GM19467 (cell line): ENCODE measurements around the gene IPO4.

Source experiments
- ATAC-seq: cut with Tn5 transposase; IDR thresholded peaks from one replicate; pipeline ENCODE4 v1.9.1; 2021; ENCODE audit warnings: mild to moderate bottlenecking, moderate library complexity; ENCODE audit not compliant: unreplicated experiment

The IPO4 gene

DNA sequence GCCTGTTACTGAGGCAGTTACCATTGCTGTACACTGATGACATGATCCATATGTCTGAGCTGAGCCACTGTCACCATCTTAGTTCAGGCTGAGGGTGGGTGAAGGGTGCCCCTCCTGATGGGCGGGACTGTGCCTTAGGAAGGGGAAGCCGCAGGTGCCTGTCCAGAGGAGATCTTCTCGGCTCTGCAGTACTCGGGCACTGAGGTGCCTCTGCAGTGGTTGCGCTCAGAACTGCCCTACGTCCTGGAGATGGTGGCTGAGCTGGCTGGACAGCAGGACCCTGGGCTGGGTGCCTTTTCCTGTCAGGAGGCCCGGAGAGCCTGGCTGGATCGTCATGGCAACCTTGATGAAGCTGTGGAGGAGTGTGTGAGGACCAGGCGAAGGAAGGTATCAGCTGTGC lies 37.6 kb downstream of the IPO4 start:
- ATAC-seq, result no peak

DNA sequence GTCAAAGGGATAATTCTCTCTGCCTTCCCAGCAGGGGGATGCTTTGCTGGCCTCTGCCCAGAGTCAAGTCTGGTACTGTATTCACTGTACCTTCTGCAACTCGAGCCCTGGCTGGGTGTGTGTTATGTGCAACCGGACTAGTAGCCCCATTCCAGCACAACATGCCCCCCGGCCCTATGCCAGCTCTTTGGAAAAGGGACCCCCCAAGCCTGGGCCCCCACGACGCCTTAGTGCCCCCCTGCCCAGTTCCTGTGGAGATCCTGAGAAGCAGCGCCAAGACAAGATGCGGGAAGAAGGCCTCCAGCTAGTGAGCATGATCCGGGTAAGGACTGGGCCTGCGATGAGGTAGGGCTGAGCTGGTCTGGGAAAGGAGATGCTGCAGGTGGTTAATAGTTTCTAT lies 38.0 kb downstream of the IPO4 start:
- no peak for ATAC-seq

DNA sequence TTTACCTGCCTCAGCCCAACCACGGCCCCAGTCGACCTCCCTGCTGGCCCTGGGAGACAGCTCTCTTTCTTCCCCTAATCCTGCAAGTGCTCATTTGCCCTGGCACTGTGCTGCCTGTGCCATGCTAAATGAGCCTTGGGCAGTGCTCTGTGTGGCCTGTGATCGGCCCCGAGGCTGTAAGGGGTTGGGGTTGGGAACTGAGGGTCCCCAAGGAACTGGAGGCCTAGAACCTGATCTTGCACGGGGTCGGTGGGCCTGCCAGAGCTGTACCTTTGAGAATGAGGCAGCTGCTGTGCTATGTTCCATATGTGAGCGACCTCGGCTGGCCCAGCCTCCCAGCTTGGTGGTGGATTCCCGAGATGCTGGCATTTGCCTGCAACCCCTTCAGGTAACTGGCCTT lies 38.6 kb downstream of the IPO4 start:
- no peak for ATAC-seq

DNA sequence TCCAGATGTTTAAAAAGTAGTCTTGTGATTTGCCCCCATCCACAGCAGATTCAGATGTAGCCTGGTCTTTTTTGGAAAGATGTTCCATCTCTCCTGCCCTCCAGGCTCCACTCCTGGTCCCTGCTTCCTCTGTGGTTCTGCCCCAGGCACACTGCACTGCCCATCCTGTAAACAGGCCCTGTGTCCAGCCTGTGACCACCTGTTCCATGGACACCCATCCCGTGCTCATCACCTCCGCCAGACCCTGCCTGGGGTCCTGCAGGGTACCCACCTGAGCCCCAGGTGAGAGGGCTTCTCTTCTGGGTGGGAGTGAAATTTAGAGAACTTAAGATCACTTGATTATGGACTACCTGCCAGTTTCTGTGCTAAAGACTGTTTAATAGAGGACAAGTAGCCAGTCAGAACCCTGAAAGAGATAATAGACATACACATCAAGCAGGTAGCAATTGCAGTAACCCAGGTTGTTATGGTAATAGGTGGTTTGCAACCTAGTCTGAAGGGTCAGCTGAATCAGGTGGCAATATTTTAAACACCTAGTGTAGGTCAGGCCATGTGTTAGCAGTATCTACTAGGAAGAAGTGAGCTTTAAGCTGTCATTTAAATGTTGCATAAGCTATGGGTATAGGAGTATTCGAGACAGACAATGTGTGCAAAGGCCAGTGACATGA lies 39.2 kb downstream of the IPO4 start:
- ATAC-seq, result no peak

DNA sequence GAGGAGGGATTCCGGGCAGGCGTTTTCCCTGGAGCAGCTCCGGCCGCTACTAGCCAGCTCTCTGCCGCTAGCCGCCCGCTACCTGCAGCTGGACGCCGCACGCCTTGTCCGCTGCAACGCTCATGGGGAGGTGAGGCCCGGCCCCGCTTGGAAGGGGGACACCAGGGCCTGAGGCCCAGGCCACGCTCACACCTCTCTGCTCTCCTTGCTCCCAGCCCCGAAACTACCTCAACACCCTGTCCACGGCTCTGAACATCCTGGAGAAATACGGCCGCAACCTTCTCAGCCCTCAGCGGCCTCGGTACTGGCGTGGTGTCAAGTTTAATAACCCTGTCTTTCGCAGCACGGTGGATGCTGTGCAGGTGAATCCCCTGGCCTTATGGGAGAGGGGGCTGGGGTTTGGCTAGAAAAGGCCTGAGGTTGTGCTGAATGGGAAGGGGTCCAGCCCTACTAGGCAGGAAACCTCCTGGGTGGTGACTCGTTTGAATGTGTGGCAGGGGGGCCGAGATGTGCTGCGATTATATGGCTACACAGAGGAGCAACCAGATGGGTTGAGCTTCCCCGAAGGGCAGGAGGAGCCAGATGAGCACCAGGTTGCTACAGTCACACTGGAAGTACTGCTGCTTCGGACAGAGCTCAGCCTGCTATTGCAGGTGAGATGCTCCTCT lies 40.7 kb downstream of the IPO4 start:
- ATAC-seq, result no peak

DNA sequence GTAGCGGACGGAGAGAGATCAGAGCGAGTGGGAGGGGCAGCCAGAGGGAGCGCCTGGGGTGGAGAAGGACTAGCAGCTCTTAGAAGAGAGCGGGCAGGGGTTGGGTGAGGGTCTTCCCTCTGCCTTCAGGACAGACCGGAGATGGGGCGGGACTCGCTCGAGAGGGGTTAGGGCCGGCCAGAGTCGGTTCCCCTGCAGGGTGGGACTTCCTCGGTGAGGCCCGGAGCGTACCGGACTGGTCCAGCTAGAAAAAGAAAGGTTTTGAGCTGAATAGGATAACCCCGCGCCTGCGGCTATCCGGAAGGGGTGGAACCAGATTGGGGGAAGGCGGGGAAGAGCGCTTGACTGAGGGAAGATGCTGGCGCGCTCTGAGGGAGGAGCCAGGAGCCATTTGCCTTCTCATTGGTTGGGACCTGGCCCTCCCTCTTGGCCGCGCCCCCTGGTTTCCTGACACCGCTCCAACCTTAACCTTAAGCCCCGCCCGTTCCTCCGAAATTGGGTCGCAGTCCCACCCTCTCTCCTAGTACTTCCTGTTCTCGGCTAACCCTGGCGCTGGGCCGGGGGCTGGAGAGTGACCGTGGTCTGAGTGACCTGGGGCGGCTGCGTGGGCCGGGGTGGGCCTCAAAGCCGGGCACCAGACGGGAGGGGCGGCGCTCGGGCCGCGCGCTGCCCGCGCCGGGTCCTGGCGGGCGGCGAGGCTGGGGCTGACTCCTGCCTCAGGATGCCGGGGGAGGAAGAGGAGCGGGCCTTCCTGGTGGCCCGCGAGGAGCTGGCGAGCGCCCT lies 41.4 kb downstream of the IPO4 start, which contains the start of gene RNF31:
TSS of gene RNF31 (plus strand) at position 521 of the 783 bp plus-strand sequence. CDS start at position 722, 201 bp downstream.
- ATAC-seq, result peak; percentile 78

DNA sequence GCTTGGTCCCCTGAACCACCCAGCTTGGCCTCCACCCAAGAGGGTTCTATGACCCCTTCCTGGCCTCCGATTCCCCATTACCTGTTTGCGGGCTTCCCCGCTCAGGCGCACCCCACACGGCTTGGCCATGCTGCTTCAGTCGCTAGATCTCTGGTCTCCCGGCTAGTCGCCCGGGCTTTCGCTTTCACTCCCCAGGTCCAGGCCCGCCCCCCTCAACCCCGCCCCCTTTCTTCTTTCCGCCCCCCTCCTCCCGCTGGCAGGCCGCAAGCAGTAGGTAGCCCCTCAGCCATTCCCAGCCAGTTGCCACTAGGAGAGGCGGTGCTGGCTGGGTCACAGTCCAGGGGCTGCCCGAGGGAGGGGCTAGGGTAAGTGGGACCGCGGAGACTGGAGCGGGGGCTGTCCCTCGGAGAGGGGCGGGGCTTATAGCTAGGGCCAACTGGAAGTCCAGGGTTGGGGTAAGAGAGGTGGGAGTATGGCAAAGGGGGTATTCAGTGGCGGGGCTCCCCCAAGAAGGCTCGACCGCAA lies 42.1 kb downstream of the IPO4 start, which contains the start of gene PSME2:
TSS of gene PSME2 (minus strand) at position 158 of the 525 bp plus-strand sequence. CDS start at position 129, 29 bp downstream.
- peak; percentile 59 for ATAC-seq

DNA sequence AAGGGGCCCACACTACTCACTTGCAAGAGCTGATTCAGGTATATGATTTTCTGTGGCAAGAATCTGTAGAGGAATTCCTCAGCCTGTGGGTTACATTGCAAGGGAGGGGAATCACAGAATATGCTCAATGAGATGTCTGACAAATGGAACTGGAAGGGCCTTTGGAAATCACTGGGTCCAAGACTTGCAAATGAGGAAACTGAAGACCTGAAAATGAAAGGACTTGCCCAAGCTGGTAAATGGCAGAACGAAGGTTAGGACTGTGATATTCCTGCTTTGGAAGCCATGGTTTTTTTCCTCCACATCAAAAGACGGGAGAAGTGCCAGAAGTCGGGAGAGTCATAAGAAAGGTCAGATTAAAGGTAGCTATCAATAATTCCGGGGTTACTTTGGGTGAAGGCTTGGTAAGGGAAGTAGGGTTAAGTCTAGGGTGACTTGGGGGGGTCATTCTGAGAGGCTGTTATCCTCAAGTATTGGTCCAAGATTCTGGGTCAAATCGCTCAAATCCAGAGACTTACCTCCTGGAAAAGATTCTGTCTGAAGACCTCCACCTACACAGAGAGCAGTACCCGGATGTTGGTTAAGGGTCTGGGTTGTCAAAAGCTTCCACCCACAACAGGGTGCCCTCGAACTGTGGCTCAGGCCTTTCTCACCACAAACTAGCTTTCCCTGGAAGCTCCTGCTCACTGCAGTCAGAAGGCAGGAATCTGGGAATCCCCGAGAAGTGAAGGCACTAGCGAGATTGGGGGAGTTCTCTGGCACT lies 42.7 kb downstream of the IPO4 start:
- no peak for ATAC-seq

DNA sequence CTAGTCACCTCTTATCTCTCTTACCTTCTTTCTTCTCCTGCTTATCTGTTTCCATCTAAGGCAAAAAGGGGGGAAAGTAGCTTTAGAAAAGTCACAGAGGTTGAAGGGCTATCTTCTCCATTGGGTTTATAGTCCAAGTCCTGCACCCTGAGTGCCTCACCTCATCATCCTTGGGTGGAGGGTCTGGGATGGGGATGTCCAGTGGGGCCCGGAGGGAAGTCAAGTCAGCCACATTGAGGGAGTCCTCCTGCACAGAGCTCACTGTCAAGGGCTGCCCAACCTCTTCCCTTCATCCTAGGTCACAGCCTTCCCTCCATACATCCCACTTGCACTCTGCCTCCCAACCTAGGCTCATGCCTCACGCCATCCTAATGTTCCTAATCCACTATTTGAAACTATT lies 43.4 kb downstream of the IPO4 start:
- ATAC-seq, result no peak

DNA sequence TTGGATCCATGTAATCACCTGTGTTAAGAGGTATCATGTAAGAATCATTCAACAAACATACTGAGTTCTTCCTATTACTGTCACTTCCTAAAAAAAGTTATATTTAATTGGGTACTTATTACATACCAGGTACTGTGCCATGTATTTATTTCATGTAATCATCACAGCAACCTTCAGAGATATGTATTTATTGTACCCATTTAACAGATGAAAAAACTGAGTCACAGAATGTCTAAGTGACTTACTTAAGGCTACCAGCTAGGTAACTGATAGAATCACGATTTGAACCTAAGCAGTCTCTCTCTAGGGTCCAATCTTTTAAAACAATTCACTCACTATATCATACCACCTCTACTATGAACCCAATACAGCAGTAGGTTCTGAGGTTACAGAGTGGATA lies 44.2 kb downstream of the IPO4 start:
- ATAC-seq, result no peak

DNA sequence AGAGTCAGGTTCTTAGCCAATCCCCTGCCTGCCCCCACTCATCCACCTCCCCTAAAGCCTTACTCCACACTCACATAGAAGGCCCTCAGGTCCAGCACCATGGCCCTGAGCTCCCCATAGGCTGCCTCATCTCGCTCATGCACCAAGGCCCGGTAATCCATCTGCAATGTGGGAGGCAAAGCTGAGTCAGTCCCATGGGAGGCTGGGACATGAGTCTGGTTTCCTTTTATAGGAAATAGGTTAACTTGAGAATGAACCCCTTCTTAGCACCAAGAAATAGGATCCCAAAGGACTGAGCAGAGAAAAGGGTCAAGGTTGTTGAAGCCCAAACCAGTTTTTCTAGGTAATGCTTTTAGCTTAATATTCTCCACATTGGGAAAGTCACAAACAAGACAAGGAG lies 45.1 kb downstream of the IPO4 start:
- no peak for ATAC-seq

DNA sequence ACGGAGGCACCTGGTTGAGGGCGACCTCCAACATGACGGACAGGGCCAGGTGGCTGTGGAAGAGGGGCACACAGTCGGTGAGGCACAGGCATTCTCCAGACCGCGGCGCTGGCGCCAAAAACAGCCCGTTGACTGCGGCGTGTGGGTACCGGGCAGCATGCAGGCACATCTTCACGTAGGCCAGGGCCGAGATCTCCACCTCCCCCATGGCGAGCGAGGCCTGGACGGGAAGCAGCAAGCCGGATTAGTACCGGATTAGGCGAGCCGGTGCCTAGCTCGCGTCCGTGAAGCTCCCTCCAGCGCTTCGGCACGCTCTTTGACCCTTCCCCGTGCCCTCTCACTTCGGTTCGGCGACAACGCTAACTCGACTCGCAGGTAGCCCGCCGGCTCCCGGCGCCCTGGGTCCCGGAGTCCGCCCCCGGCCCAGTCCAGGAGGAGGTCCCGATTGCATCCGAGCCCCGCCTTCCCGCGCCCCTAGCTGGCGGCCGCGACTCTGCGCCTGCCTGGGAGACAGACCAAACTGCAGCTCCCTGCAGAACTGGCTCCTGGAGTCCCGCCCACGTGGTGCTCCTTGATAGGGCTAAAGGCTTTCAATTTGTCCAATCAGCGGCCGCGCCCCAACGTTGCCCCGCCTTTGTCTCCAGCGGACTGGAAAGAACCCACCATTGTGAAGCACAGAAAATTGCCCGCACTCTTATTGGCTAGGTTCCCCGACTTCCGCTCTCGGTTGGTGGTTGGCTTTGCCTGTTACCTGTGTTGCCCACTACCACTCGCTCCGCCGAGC lies 47.3 kb downstream of the IPO4 start, which contains the start of gene EMC9:
TSS of gene EMC9 (minus strand) at position 495 of the 784 bp plus-strand sequence. CDS start at position 208, 287 bp downstream.
- ATAC-seq, result peak; percentile 85

DNA sequence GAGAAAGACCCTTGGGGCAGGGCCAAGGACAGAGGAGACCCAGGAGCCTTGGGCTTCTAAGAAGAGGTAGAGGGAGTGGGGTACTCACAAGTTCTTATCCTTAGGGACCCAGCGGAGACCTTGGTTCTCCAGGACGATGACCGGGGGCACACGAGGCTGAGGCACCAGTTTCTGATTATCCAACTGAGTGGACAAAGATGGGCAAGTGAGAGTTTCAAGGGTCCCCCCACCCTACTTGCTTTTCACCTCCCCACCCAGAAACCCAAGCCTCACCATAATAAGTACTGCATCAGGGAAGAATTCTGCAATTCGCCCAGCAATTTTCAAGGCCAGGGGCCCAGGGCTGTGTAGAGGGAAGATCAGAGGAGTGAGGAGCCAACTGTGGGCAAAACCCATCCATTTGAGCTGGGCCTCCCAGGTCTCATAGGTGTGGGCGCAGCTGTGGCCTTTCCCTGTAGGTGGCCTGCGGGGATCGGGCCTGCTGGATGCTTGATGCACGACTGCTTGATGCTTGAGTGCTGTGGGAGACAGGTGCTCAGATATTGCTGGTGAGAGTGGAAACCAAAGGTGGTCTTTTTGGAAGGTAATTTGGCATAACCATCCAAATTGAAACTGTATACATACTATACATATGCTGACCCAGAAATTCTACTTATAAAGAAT lies 49.2 kb downstream of the IPO4 start:
- ATAC-seq, result no peak

DNA sequence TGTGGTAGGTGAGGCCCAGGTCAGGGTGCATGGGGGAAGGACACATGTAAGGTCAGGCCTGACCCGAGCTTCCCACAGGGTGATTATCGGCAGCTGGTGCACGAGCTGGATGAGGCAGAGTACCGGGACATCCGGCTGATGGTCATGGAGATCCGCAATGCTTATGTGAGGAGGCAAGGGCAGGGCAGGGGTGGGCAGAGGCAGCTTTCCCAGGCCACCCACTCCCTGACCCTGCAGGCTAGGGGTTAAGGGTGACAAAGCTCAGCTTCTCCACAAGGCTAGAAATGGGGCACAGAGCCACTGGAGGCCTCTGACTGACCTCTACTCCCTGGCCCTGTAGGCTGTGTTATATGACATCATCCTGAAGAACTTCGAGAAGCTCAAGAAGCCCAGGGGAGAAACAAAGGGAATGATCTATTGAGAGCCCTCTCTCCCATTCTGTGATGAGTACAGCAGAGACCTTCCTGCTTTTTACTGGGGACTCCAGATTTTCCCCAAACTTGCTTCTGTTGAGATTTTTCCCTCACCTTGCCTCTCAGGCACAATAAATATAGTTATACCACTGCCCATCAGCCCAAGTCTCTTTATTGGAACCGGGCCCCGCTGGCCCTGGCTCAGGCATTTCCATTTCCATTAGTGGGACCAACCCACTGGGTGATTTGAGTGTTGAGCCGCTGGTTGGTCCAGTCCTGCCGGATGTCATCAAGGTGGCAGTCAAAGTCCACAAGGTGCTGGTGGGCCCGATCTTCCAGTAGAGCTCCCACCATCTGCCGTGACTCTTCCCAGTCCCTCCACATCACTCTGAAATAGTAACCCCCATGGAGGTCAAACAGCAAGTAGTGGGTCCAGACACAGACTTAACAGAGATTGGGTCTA lies 50.0 kb downstream of the IPO4 start:
- ATAC-seq, result no peak

DNA sequence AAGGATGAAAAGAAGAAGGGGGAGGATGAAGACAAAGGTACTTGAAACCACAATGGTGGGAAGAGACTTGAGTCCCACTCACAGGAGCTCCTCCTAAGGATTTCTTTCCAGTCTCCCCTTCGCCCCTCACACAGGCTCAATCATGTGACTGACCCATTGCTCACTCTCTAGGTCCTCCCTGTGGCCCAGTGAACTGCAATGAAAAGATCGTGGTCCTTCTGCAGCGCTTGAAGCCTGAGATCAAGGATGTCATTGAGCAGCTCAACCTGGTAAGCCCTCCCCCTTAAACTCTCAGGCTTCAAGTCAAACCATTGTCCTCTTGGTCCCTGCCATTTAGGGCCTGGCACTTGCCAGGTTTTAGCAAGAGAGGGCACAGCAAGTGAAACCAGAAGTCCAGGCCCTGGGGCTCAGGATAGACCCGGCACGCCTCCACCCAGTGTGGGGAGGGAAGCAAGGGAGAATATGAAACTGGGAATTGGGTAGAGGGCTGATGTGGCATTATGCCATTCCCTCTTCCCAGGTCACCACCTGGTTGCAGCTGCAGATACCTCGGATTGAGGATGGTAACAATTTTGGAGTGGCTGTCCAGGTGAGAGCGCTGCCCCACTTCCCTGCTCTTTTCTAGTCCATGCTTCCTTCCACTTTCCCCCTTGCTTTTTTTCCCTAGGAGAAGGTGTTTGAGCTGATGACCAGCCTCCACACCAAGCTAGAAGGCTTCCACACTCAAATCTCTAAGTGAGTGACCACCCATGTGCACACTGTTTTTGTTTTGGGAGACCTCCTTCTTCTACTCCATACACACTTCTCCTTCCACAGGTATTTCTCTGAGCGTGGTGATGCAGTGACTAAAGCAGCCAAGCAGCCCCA lies 50.9 kb downstream of the IPO4 start:
- no peak for ATAC-seq

DNA sequence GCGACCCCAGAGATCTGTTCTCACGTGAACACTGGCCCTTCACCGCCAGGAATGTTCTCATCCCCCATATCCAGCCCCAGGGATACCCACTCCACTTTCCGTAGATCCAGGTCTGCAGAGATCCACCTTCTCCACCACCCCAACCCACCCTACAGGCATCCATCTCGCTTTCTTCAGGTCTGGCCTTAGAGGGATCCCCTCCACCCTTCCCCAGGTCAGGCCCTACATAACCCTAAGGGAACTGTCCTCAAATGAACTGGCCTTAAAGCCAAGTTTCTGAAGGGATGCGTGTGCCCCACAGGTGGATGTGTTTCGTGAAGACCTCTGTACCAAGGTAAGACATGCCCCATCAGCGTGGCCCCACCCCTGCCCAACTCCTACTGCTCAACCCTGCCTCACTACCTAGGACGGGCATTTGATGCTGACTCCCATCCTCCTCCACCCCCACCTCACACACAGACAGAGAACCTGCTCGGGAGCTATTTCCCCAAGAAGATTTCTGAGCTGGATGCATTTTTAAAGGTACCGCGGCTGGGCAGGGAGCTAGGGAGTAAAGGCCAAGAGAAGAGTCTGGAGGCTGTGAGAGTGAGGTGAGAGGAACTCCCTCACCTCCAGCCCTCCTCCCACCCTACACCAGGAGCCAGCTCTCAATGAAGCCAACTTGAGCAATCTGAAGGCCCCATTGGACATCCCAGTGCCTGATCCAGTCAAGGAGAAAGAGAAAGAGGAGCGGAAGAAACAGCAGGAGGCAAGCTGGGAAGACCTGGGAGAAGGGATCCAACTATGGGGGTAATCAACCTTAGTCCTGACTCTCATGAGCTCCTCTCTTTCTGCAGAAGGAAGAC lies 51.7 kb downstream of the IPO4 start:
- ATAC-seq, result no peak
